HG03280 (cell line): ENCODE results near the gene CXorf66.
"Not testable (repeated sequence)": the region's sequence is repeated elsewhere in the genome, so short reads cannot be mapped to it uniquely, and the experiment has no call there.

Source experiments
- ATAC-seq: cut with Tn5 transposase; IDR thresholded peaks from one replicate; pipeline ENCODE4 v1.9.1; 2021; ENCODE audit warnings: mild to moderate bottlenecking, moderate library complexity; ENCODE audit not compliant: unreplicated experiment

Gene CXorf66

GRCh38 chrX:139929876-139930275, 35.4 kb downstream of the CXorf66 start:
- ATAC-seq: no peak

- ATAC-seq: no peak
These were observed 40.6 kb downstream of the CXorf66 start for GRCh38 chrX:139924696-139925095.

- ATAC-seq: no peak
These were observed 41.1 kb downstream of the CXorf66 start for GRCh38 chrX:139924069-139924695.

- ATAC-seq: not testable (repeated sequence)
These were observed 44.2 kb downstream of the CXorf66 start for GRCh38 chrX:139921142-139921541.

- ATAC-seq: no peak
These were observed 45.0 kb downstream of the CXorf66 start for GRCh38 chrX:139920316-139920715.

GRCh38 chrX:139914421-139914820, 50.9 kb downstream of the CXorf66 start:
- no peak for ATAC-seq

GRCh38 chrX:139909712-139910111, 55.6 kb downstream of the CXorf66 start:
- no peak for ATAC-seq

- ATAC-seq: no peak
These were observed 58.2 kb downstream of the CXorf66 start for GRCh38 chrX:139907078-139907477.

- ATAC-seq: no peak
These were observed 59.6 kb downstream of the CXorf66 start for GRCh38 chrX:139905743-139906142.
